ENCODE data around the gene PTRH2. TPM values are rescaled to one million over a fixed set of nuclear protein-coding genes. Genes with fewer than 3 reads are reported as not detected.

Gene PTRH2
- polyA plus RNA-seq, 2 donors = 30.9 to 32.2 TPM

- H3K4me1 ChIP-seq (ENCODE audit: control insufficient read depth in 2 of 2, insufficient read depth in 2 of 2, low read length in 1 of 2) = no peaks in the 10 kb centered on the region
- no peaks in the 10 kb centered on the region for H3K36me3 ChIP-seq (ENCODE audit: control insufficient read depth in 2 of 2, insufficient read depth in 2 of 2, low read length in 1 of 2)
- H3K27ac ChIP-seq (ENCODE audit: low read depth in 2 of 2, low read length in 1 of 2) = no peak overlapping the region
- 70 to 77% methylated on average over 1 of the region's 1 CpG for WGBS, 2 donors
- H3K27me3 ChIP-seq (ENCODE audit: control insufficient read depth in 1 of 2, insufficient read depth in 2 of 2, low read length in 2 of 2) = no peaks in the 10 kb centered on the region
- no peak overlapping the region for H3K4me3 ChIP-seq (ENCODE audit: low read depth in 1 of 2, low read length in 2 of 2)
- H3K9me3 ChIP-seq (ENCODE audit: control insufficient read depth in 2 of 2, insufficient read depth in 1 of 2, low read depth in 1 of 2, low read length in 1 of 2) = no peaks in the 10 kb centered on the region
Observed at GRCh38 chr17:59723041-59723440, 15.8 kb upstream of the PTRH2 start.

GRCh38 chr17:59722623-59723022 is 15.4 kb upstream of the PTRH2 start:
- Histone ChIP-seq H3K27ac (ENCODE audit: low read depth in 2 of 2, low read length in 1 of 2) (no peak overlapping the region), H3K27me3 (ENCODE audit: control insufficient read depth in 1 of 2, insufficient read depth in 2 of 2, low read length in 2 of 2) (no peaks in the 10 kb centered on the region), H3K4me3 (ENCODE audit: low read depth in 1 of 2, low read length in 2 of 2) (no peak overlapping the region), H3K4me1 (ENCODE audit: control insufficient read depth in 2 of 2, insufficient read depth in 2 of 2, low read length in 1 of 2) (no peaks in the 10 kb centered on the region), H3K9me3 (ENCODE audit: control insufficient read depth in 2 of 2, insufficient read depth in 1 of 2, low read depth in 1 of 2, low read length in 1 of 2) (no peaks in the 10 kb centered on the region), H3K36me3 (ENCODE audit: control insufficient read depth in 2 of 2, insufficient read depth in 2 of 2, low read length in 1 of 2) (no peaks in the 10 kb centered on the region)
- 91 to 97% methylated on average over 4 of the region's 4 CpGs for WGBS, 2 donors

GRCh38 chr17:59719526-59719925 is 12.3 kb upstream of the PTRH2 start:
- Histone ChIP-seq H3K36me3 (ENCODE audit: control insufficient read depth in 2 of 2, insufficient read depth in 2 of 2, low read length in 1 of 2) (no peaks in the 10 kb centered on the region), H3K27me3 (ENCODE audit: control insufficient read depth in 1 of 2, insufficient read depth in 2 of 2, low read length in 2 of 2) (no peaks in the 10 kb centered on the region), H3K4me1 (ENCODE audit: control insufficient read depth in 2 of 2, insufficient read depth in 2 of 2, low read length in 1 of 2) (no peaks in the 10 kb centered on the region), H3K4me3 (ENCODE audit: low read depth in 1 of 2, low read length in 2 of 2) (no peak overlapping the region), H3K9me3 (ENCODE audit: control insufficient read depth in 2 of 2, insufficient read depth in 1 of 2, low read depth in 1 of 2, low read length in 1 of 2) (no peaks in the 10 kb centered on the region), H3K27ac (ENCODE audit: low read depth in 2 of 2, low read length in 1 of 2) (no peak overlapping the region)

- Histone ChIP-seq H3K27ac (ENCODE audit: low read depth in 2 of 2, low read length in 1 of 2) (no peak overlapping the region), H3K9me3 (ENCODE audit: control insufficient read depth in 2 of 2, insufficient read depth in 1 of 2, low read depth in 1 of 2, low read length in 1 of 2) (no peaks in the 10 kb centered on the region), H3K4me1 (ENCODE audit: control insufficient read depth in 2 of 2, insufficient read depth in 2 of 2, low read length in 1 of 2) (no peaks in the 10 kb centered on the region), H3K27me3 (ENCODE audit: control insufficient read depth in 1 of 2, insufficient read depth in 2 of 2, low read length in 2 of 2) (no peaks in the 10 kb centered on the region), H3K4me3 (ENCODE audit: low read depth in 1 of 2, low read length in 2 of 2) (no peak overlapping the region), H3K36me3 (ENCODE audit: control insufficient read depth in 2 of 2, insufficient read depth in 2 of 2, low read length in 1 of 2) (no peaks in the 10 kb centered on the region)
- 81 to 87% methylated on average over 2 of the region's 2 CpGs for WGBS, 2 donors
Observed at GRCh38 chr17:59716427-59716826, 9.2 kb upstream of the PTRH2 start.

- no peaks in the 10 kb centered on the region for H3K9me3 ChIP-seq (ENCODE audit: control insufficient read depth in 2 of 2, insufficient read depth in 1 of 2, low read depth in 1 of 2, low read length in 1 of 2)
- no peaks in the 10 kb centered on the region for H3K27me3 ChIP-seq (ENCODE audit: control insufficient read depth in 1 of 2, insufficient read depth in 2 of 2, low read length in 2 of 2)
- no peaks in the 10 kb centered on the region for H3K36me3 ChIP-seq (ENCODE audit: control insufficient read depth in 2 of 2, insufficient read depth in 2 of 2, low read length in 1 of 2)
- no peaks in the 10 kb centered on the region for H3K4me1 ChIP-seq (ENCODE audit: control insufficient read depth in 2 of 2, insufficient read depth in 2 of 2, low read length in 1 of 2)
- no peak overlapping the region for H3K4me3 ChIP-seq (ENCODE audit: low read depth in 1 of 2, low read length in 2 of 2)
- WGBS, 2 donors = 85 to 96% methylated on average over 2 of the region's 2 CpGs
- no peak overlapping the region for H3K27ac ChIP-seq (ENCODE audit: low read depth in 2 of 2, low read length in 1 of 2)
Observed at GRCh38 chr17:59714255-59714654, 7.0 kb upstream of the PTRH2 start.

- H3K27ac ChIP-seq (ENCODE audit: low read depth in 2 of 2, low read length in 1 of 2) = no peak overlapping the region
- no peaks in the 10 kb centered on the region for H3K36me3 ChIP-seq (ENCODE audit: control insufficient read depth in 2 of 2, insufficient read depth in 2 of 2, low read length in 1 of 2)
- WGBS, 2 donors = 94 to 95% methylated on average over 2 of the region's 2 CpGs
- H3K4me3 ChIP-seq (ENCODE audit: low read depth in 1 of 2, low read length in 2 of 2) = no peak overlapping the region
- H3K4me1 ChIP-seq (ENCODE audit: control insufficient read depth in 2 of 2, insufficient read depth in 2 of 2, low read length in 1 of 2) = no peaks in the 10 kb centered on the region
- no peaks in the 10 kb centered on the region for H3K9me3 ChIP-seq (ENCODE audit: control insufficient read depth in 2 of 2, insufficient read depth in 1 of 2, low read depth in 1 of 2, low read length in 1 of 2)
- no peaks in the 10 kb centered on the region for H3K27me3 ChIP-seq (ENCODE audit: control insufficient read depth in 1 of 2, insufficient read depth in 2 of 2, low read length in 2 of 2)
Observed at GRCh38 chr17:59712862-59713261, 5.6 kb upstream of the PTRH2 start.

- Histone ChIP-seq H3K9me3 (ENCODE audit: control insufficient read depth in 2 of 2, insufficient read depth in 1 of 2, low read depth in 1 of 2, low read length in 1 of 2) (no peaks in the 10 kb centered on the region), H3K27me3 (ENCODE audit: control insufficient read depth in 1 of 2, insufficient read depth in 2 of 2, low read length in 2 of 2) (no peaks in the 10 kb centered on the region), H3K27ac (ENCODE audit: low read depth in 2 of 2, low read length in 1 of 2) (no peak overlapping the region), H3K4me3 (ENCODE audit: low read depth in 1 of 2, low read length in 2 of 2) (no peak overlapping the region), H3K4me1 (ENCODE audit: control insufficient read depth in 2 of 2, insufficient read depth in 2 of 2, low read length in 1 of 2) (no peaks in the 10 kb centered on the region), H3K36me3 (ENCODE audit: control insufficient read depth in 2 of 2, insufficient read depth in 2 of 2, low read length in 1 of 2) (no peaks in the 10 kb centered on the region)
Observed at GRCh38 chr17:59711936-59712335, 4.7 kb upstream of the PTRH2 start.

GRCh38 chr17:59707971-59708430 is 771 bp upstream of the PTRH2 start:
- no peaks in the 10 kb centered on the region for H3K9me3 ChIP-seq (ENCODE audit: control insufficient read depth in 2 of 2, insufficient read depth in 1 of 2, low read depth in 1 of 2, low read length in 1 of 2)
- H3K27ac ChIP-seq (ENCODE audit: low read depth in 2 of 2, low read length in 1 of 2) = peak overlapping the region; percentile 96 to 98
- no peaks in the 10 kb centered on the region for H3K36me3 ChIP-seq (ENCODE audit: control insufficient read depth in 2 of 2, insufficient read depth in 2 of 2, low read length in 1 of 2)
- 1% methylated on average over 15 of the region's 15 CpGs for WGBS, 2 donors
- H3K4me1 ChIP-seq (ENCODE audit: control insufficient read depth in 2 of 2, insufficient read depth in 2 of 2, low read length in 1 of 2) = no peaks in the 10 kb centered on the region
- no peaks in the 10 kb centered on the region for H3K27me3 ChIP-seq (ENCODE audit: control insufficient read depth in 1 of 2, insufficient read depth in 2 of 2, low read length in 2 of 2)
- peak overlapping the region; percentile 86 to 88 for H3K4me3 ChIP-seq (ENCODE audit: low read depth in 1 of 2, low read length in 2 of 2)

GRCh38 chr17:59702304-59702703 is 4.9 kb downstream of the PTRH2 start:
- Histone ChIP-seq H3K27me3 (ENCODE audit: control insufficient read depth in 1 of 2, insufficient read depth in 2 of 2, low read length in 2 of 2) (no peaks in the 10 kb centered on the region), H3K36me3 (ENCODE audit: control insufficient read depth in 2 of 2, insufficient read depth in 2 of 2, low read length in 1 of 2) (peaks cover 6 to 14% of the 10 kb centered on the region in 2 donors), H3K4me3 (ENCODE audit: low read depth in 1 of 2, low read length in 2 of 2) (no peak overlapping the region), H3K9me3 (ENCODE audit: control insufficient read depth in 2 of 2, insufficient read depth in 1 of 2, low read depth in 1 of 2, low read length in 1 of 2) (no peaks in the 10 kb centered on the region), H3K4me1 (ENCODE audit: control insufficient read depth in 2 of 2, insufficient read depth in 2 of 2, low read length in 1 of 2) (no peaks in the 10 kb centered on the region), H3K27ac (ENCODE audit: low read depth in 2 of 2, low read length in 1 of 2) (no peak overlapping the region)
- 90 to 96% methylated on average over 7 of the region's 7 CpGs for WGBS, 2 donors

GRCh38 chr17:59699786-59700185 is 7.4 kb downstream of the PTRH2 start:
- no peaks in the 10 kb centered on the region for H3K9me3 ChIP-seq (ENCODE audit: control insufficient read depth in 2 of 2, insufficient read depth in 1 of 2, low read depth in 1 of 2, low read length in 1 of 2)
- 93 to 95% methylated on average over 6 of the region's 6 CpGs for WGBS, 2 donors
- H3K4me1 ChIP-seq (ENCODE audit: control insufficient read depth in 2 of 2, insufficient read depth in 2 of 2, low read length in 1 of 2) = no peaks in the 10 kb centered on the region
- H3K27me3 ChIP-seq (ENCODE audit: control insufficient read depth in 1 of 2, insufficient read depth in 2 of 2, low read length in 2 of 2) = no peaks in the 10 kb centered on the region
- H3K36me3 ChIP-seq (ENCODE audit: control insufficient read depth in 2 of 2, insufficient read depth in 2 of 2, low read length in 1 of 2) = peaks cover 9 to 22% of the 10 kb centered on the region in 2 donors
- no peak overlapping the region for H3K27ac ChIP-seq (ENCODE audit: low read depth in 2 of 2, low read length in 1 of 2)
- H3K4me3 ChIP-seq (ENCODE audit: low read depth in 1 of 2, low read length in 2 of 2) = no peak overlapping the region
